Uterus (tissue), 4 donors: ENCODE measurements around the gene HIVEP3. TPM values are rescaled to one million over a fixed set of nuclear protein-coding genes. Genes with fewer than 3 reads are reported as not detected.

Experiments
- DNase-seq, 2 donors: peaks; one replicate each; pipeline ENCODE4 v3.0.0-alpha.2; 2019 to 2020
- H3K27ac ChIP-seq, 2 donors: fragments of 200-600 bp; sonication (generic); 1 replicate in 1 of 2; 2 replicates in 1 of 2; pipeline ENCODE4 v1.5.1; 2016 to 2018
- H3K27me3 ChIP-seq, 2 donors: fragments of 200-600 bp; sonication (generic); one replicate each; pipeline ENCODE4 v1.5.1; 2018 to 2019; ENCODE audit warnings: control low read depth in 1 of 2
- H3K36me3 ChIP-seq, 2 donors: fragments of 200-600 bp; sonication (generic); one replicate each; pipeline ENCODE4 v1.5.1; 2019; ENCODE audit warnings: control low read depth in 1 of 2
- H3K4me1 ChIP-seq, 2 donors: fragments of 200-600 bp; sonication (generic); one replicate each; pipeline ENCODE4 v1.5.1; 2018 to 2019; ENCODE audit warnings: control low read depth in 1 of 2
- H3K4me3 ChIP-seq, 2 donors: fragments of 200-600 bp; sonication (generic); 1 replicate in 1 of 2; 2 replicates in 1 of 2; pipeline ENCODE4 v1.5.1; 2018 to 2019; ENCODE audit warnings: mild to moderate bottlenecking in 1 of 2
- H3K9me3 ChIP-seq, 2 donors: fragments of 200-600 bp; sonication (generic); one replicate each; pipeline ENCODE4 v1.5.1; 2019; ENCODE audit warnings: control low read depth in 1 of 2
- CTCF ChIP-seq, 4 experiments: fragments of 200-600 bp in 2 of 4; fragments of 450-650 bp in 2 of 4; sonication (generic) in 2 of 4; IDR thresholded peaks; one replicate each; pipeline ENCODE4 v1.5.1; 2016 to 2019; ENCODE audit warnings: antibody characterized with exemption in 4 of 4, mild to moderate bottlenecking in 2 of 4, moderate library complexity in 1 of 4
- POLR2A ChIP-seq, 2 donors: fragments of 450-650 bp; IDR thresholded peaks; one replicate each; pipeline ENCODE4 v1.6.1; 2016; ENCODE audit warnings: antibody characterized with exemption in 2 of 2, mild to moderate bottlenecking in 1 of 2, moderate library complexity in 1 of 2
- intact Hi-C: fragments of 100-400 bp; cut with DNase I; formaldehyde crosslinking; loops from one replicate; pipeline ENCODE4 v1.15.1; 2023; ENCODE audit warnings: low total_unique reads
- total RNA-seq, 4 donors: library from RNA; depleted of rRNA in 3 of 4; stranded (reverse); fragments of >200 nt in 3 of 4; gene quantifications; one replicate each; pipeline versions ENCODE4 v1.1.0 to v1.2.4, GENCODE V29; 2014 to 2023
- donor health status: DM: yes; HTN: yes; CAD: no.

HIVEP3 gene
- total RNA-seq, 4 donors from 2014 or later: 0.51 to 7.6 (median 2.9) TPM

- H3K27ac ChIP-seq: no peak overlapping the region
- H3K9me3 ChIP-seq: no peaks in the 10 kb centered on the region
- no peaks in the 10 kb centered on the region for H3K27me3 ChIP-seq
- no peak overlapping the region for H3K4me3 ChIP-seq
- no peak for TF ChIP-seq POLR2A (IDR thresholded peaks at IDR 0.05)
- no peak for TF ChIP-seq CTCF (IDR thresholded peaks at IDR 0.05)
- DNase-seq: no peak
- no peaks in the 10 kb centered on the region for H3K36me3 ChIP-seq
- H3K4me1 ChIP-seq: no peaks in the 10 kb centered on the region
- intact Hi-C loops: no loop called here
Observed at GRCh38 chr1:41777695-41778094, 141.0 kb downstream of the HIVEP3 start.

- Histone ChIP-seq H3K4me1 (no peaks in the 10 kb centered on the region), H3K36me3 (no peaks in the 10 kb centered on the region), H3K9me3 (no peaks in the 10 kb centered on the region), H3K27me3 (no peaks in the 10 kb centered on the region), H3K27ac (no peak overlapping the region), H3K4me3 (no peak overlapping the region)
- TF ChIP-seq CTCF (IDR thresholded peaks at IDR 0.05): no peak
- no peak for TF ChIP-seq POLR2A (IDR thresholded peaks at IDR 0.05)
- no peak for DNase-seq
- intact Hi-C loops: no loop called here
Observed at GRCh38 chr1:41776891-41777441, 141.8 kb downstream of the HIVEP3 start.

GRCh38 chr1:41775956-41776585 lies 142.7 kb downstream of the HIVEP3 start:
- H3K27ac ChIP-seq: no peak overlapping the region
- no peak for TF ChIP-seq POLR2A (IDR thresholded peaks at IDR 0.05)
- TF ChIP-seq CTCF (IDR thresholded peaks at IDR 0.05): no peak

GRCh38 chr1:41774471-41774990 lies 144.2 kb downstream of the HIVEP3 start:
- H3K9me3 ChIP-seq: no peaks in the 10 kb centered on the region
- H3K4me1 ChIP-seq: no peaks in the 10 kb centered on the region
- DNase-seq: no peak
- H3K27ac ChIP-seq: no peak overlapping the region
- TF ChIP-seq POLR2A (IDR thresholded peaks at IDR 0.05): no peak
- no peak for TF ChIP-seq CTCF (IDR thresholded peaks at IDR 0.05)
- no peak overlapping the region for H3K4me3 ChIP-seq
- intact Hi-C loops: no loop called here
- no peaks in the 10 kb centered on the region for H3K27me3 ChIP-seq
- H3K36me3 ChIP-seq: no peaks in the 10 kb centered on the region

More at GRCh38 chr1:41775956-41776585, 142.7 kb downstream of the HIVEP3 start:
- no peaks in the 10 kb centered on the region for H3K9me3 ChIP-seq
- H3K4me3 ChIP-seq: no peak overlapping the region
- H3K36me3 ChIP-seq: no peaks in the 10 kb centered on the region
- DNase-seq: no peak
- H3K27me3 ChIP-seq: no peaks in the 10 kb centered on the region
- H3K4me1 ChIP-seq: no peaks in the 10 kb centered on the region
- intact Hi-C loops: no loop called here

GRCh38 chr1:41773842-41774241 lies 144.9 kb downstream of the HIVEP3 start:
- H3K36me3 ChIP-seq: no peaks in the 10 kb centered on the region
- H3K4me3 ChIP-seq: no peak overlapping the region
- intact Hi-C loops: no loop called here
- no peaks in the 10 kb centered on the region for H3K4me1 ChIP-seq
- no peaks in the 10 kb centered on the region for H3K9me3 ChIP-seq
- TF ChIP-seq CTCF (IDR thresholded peaks at IDR 0.05) (no peak), POLR2A (IDR thresholded peaks at IDR 0.05) (no peak)
- DNase-seq: no peak
- H3K27ac ChIP-seq: no peak overlapping the region
- H3K27me3 ChIP-seq: no peaks in the 10 kb centered on the region
